HepG2 (cell line): ENCODE measurements around the gene RHBDF2. TPM values are rescaled to one million over a fixed set of nuclear protein-coding genes. Genes with fewer than 3 reads are reported as not detected.

Source experiments
- AHR ChIP-seq: IDR thresholded peaks from 2 replicates; pipeline ENCODE4 v1.6.1; 2018; ENCODE audit warnings: missing genetic modification reagents, missing compliant biosample characterization
- LCORL ChIP-seq, 2 experiments: fragments of 450-650 bp in 1 of 2; sonication (generic) in 1 of 2; formaldehyde crosslinking in 1 of 2; IDR thresholded peaks; 2 replicates each; pipeline versions ENCODE4 v1.5.0 to v1.6.1; 2017 to 2020; ENCODE audit warnings: antibody characterized with exemption in 1 of 2, missing genetic modification reagents in 1 of 2
- NFIB ChIP-seq: sonication (generic); formaldehyde crosslinking; IDR thresholded peaks from 2 replicates; pipeline ENCODE4 v1.9.0; 2021; ENCODE audit warnings: missing genetic modification reagents, mild to moderate bottlenecking, borderline replicate concordance
- NKX3-1 ChIP-seq: sonication (generic); formaldehyde crosslinking; IDR thresholded peaks from 2 replicates; pipeline ENCODE4 v1.5.0; 2020; ENCODE audit warnings: missing genetic modification reagents
- NPAS2 ChIP-seq: sonication (generic); formaldehyde crosslinking; IDR thresholded peaks from 2 replicates; pipeline ENCODE4 v1.8.0; 2022; ENCODE audit warnings: mild to moderate bottlenecking, missing genetic modification reagents, borderline replicate concordance
- PHF5A ChIP-seq: IDR thresholded peaks from one replicate; pipeline ENCODE4 v1.6.1; 2018; ENCODE audit warnings: low read depth, missing genetic modification reagents; ENCODE audit not compliant: unreplicated experiment
- RBM39 ChIP-seq: fragments of 200-400 bp; formaldehyde crosslinking; IDR thresholded peaks from one replicate; pipeline ENCODE4 v1.6.1; 2018; ENCODE audit warnings: antibody characterized with exemption, mild to moderate bottlenecking, low read depth, low read length; ENCODE audit not compliant: poor library complexity, severe bottlenecking
- ZBTB40 ChIP-seq, 2 experiments: fragments of 450-650 bp in 1 of 2; sonication (generic) in 1 of 2; formaldehyde crosslinking in 1 of 2; IDR thresholded peaks; 2 replicates each; pipeline versions ENCODE4 v1.6.1 to v1.8.0; 2016 to 2022; ENCODE audit warnings: antibody characterized with exemption in 1 of 2, mild to moderate bottlenecking in 1 of 2, missing genetic modification reagents in 1 of 2
- ZBTB7A ChIP-seq: sonication (generic); formaldehyde crosslinking; IDR thresholded peaks from 2 replicates; pipeline ENCODE4 v1.8.0; 2022; ENCODE audit warnings: mild to moderate bottlenecking, missing genetic modification reagents
- ZFP37 ChIP-seq: sonication (generic); formaldehyde crosslinking; IDR thresholded peaks from 2 replicates; pipeline ENCODE4 v1.4.0; 2020; ENCODE audit warnings: missing genetic modification reagents, borderline replicate concordance
- ZNF326 ChIP-seq: sonication (generic); formaldehyde crosslinking; IDR thresholded peaks from 2 replicates; pipeline ENCODE4 v1.4.0; 2020; ENCODE audit warnings: missing genetic modification reagents, borderline replicate concordance
- ZNF574 ChIP-seq: sonication (generic); formaldehyde crosslinking; IDR thresholded peaks from 2 replicates; pipeline ENCODE4 v1.4.0; 2020; ENCODE audit warnings: missing genetic modification reagents
- ZNF589 ChIP-seq: sonication (generic); formaldehyde crosslinking; conservative IDR thresholded peaks from 2 replicates; pipeline ENCODE4 v1.8.0; 2022; ENCODE audit warnings: mild to moderate bottlenecking, moderate library complexity, missing genetic modification reagents
- ZNF879 ChIP-seq: sonication (generic); formaldehyde crosslinking; IDR thresholded peaks from 2 replicates; pipeline ENCODE4 v1.8.1; 2023; ENCODE audit warnings: missing genetic modification reagents
- ZNF891 ChIP-seq: sonication (generic); formaldehyde crosslinking; IDR thresholded peaks from 2 replicates; pipeline ENCODE4 v1.5.0; 2020; ENCODE audit warnings: mild to moderate bottlenecking, missing genetic modification reagents
- polyA plus RNA-seq, 8 experiments: library from polyadenylated mRNA; depleted of rRNA in 3 of 8; stranded (reverse) in 7 of 8; unstranded in 1 of 8; fragments of >200 nt; fragmentation: Illumina TruSeq in 4 of 8; extraction: Trizol in 4 of 8; gene quantifications; 2 replicates each; pipeline versions ENCODE4 v1.2.1 to v1.2.3, GENCODE V29; 2011 to 2016; ENCODE audit warnings: low read depth in 4 of 8, missing spikeins in 1 of 8, mixed read lengths in 1 of 8; ENCODE audit not compliant: insufficient read depth in 1 of 8
- total RNA-seq, 5 experiments: library from RNA; depleted of rRNA; stranded (reverse); fragments of >200 nt; fragmentation: Illumina TruSeq; extraction: Trizol; gene quantifications; 2 replicates each; pipeline ENCODE4 v1.2.3, GENCODE V29; 2016; ENCODE audit warnings: low read depth in 1 of 5
- TF ChIP-seq, protein P1 (sequence below): IDR thresholded peaks from 2 replicates; pipeline ENCODE4 v1.6.1; 2016

The RHBDF2 gene
- total and polyA plus RNA-seq, 2 of the 13 experiments (the other 11 are each of a cell fraction or from before 2014, with no cell fraction given) = 7.8 to 24.2 TPM

GRCh38 chr17:76517638-76518038 lies 16.4 kb upstream of the RHBDF2 start (continued):
- TF ChIP-seq ZBTB40 (IDR thresholded peaks at IDR 0.05) = no peak
- no peak for TF ChIP-seq ZBTB40 (CRISPR knock-in tag; IDR thresholded peaks at IDR 0.05)
- no peak for TF ChIP-seq ZNF574
- TF ChIP-seq, protein P1, sequence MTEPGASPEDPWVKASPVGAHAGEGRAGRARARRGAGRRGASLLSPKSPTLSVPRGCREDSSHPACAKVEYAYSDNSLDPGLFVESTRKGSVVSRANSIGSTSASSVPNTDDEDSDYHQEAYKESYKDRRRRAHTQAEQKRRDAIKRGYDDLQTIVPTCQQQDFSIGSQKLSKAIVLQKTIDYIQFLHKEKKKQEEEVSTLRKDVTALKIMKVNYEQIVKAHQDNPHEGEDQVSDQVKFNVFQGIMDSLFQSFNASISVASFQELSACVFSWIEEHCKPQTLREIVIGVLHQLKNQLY (CRISPR knock-in tag) = no peak
- TF ChIP-seq ZNF589 (CRISPR knock-in tag) = no peak
- no peak for TF ChIP-seq NPAS2 (CRISPR knock-in tag)
- TF ChIP-seq AHR (CRISPR knock-in tag) = no peak
- TF ChIP-seq ZBTB7A = no peak
- TF ChIP-seq RBM39 = no peak
- TF ChIP-seq ZFP37 = no peak
- no peak for TF ChIP-seq ZNF326 (CRISPR knock-in tag)
- TF ChIP-seq LCORL (IDR thresholded peaks at IDR 0.05) = no peak
- TF ChIP-seq LCORL (CRISPR knock-in tag; IDR thresholded peaks at IDR 0.05) = 0 out of 2 replicates have a peak, but pooled peaks have one; percentile 31
- no peak for TF ChIP-seq ZNF879
- TF ChIP-seq ZNF891 = peak; percentile 56; the same call in 1 of the 2 replicates
- no peak for TF ChIP-seq NKX3-1 (CRISPR knock-in tag)
- no peak for TF ChIP-seq PHF5A (CRISPR knock-in tag)
- TF ChIP-seq NFIB (CRISPR knock-in tag) = no peak
